SK-N-SH (cell line): Measurements from ENCODE around the gene DUS4L. TPM values are rescaled to one million over a fixed set of nuclear protein-coding genes. Genes with fewer than 3 reads are reported as not detected.

ENCODE experiments used
- CTCF ChIA-PET: fragments of 300-600, 350-600 bp; formaldehyde crosslinking; extraction: SDS; loops from one replicate; lab custom pipeline; 2021; lab: Yijun Ruan, JAX
- POLR2A ChIA-PET: fragments of 350-600 bp; sonication (Branson Sonifier 250); formaldehyde crosslinking; extraction: SDS; loops from one replicate; lab custom pipeline; 2020; ENCODE audit warnings: antibody characterized with exemption, inconsistent platforms; lab: Yijun Ruan, JAX
- DNase-seq: peaks from one replicate; pipeline ENCODE4 v3.0.0; 2012
- H2AFZ ChIP-seq: fragments of 200-600 bp; sonication (generic); 2 replicates; pipeline ENCODE4 v1.8.1; 2016; ENCODE audit warnings: antibody characterized with exemption, mild to moderate bottlenecking, low read depth
- H3F3A ChIP-seq: fragments of 200-600 bp; sonication (generic); replicated peaks from 2 replicates; pipeline ENCODE3; 2016; ENCODE audit warnings: antibody characterized with exemption, mild to moderate bottlenecking; ENCODE audit not compliant: insufficient read depth
- H3K27ac ChIP-seq, 2 experiments: fragments of 200-500 bp in 1 of 2; fragments of 200-600 bp in 1 of 2; sonication (Bioruptor generic) in 1 of 2; sonication (generic), shearing (Covaris generic) in 1 of 2; 2 replicates each; pipeline versions ENCODE4 v1.5.1 to v1.6.1; 2014 to 2016; ENCODE audit warnings: low read depth in 2 of 2, inconsistent platforms in 1 of 2, low read length in 1 of 2, mild to moderate bottlenecking in 1 of 2, mixed read lengths in 1 of 2
- H3K27me3 ChIP-seq: fragments of 200-600 bp; sonication (generic), shearing (Covaris generic); 2 replicates; pipeline ENCODE4 v1.6.1; 2016; ENCODE audit warnings: mixed run types; ENCODE audit not compliant: insufficient read depth
- H3K36me3 ChIP-seq, 2 experiments: fragments of 200-500 bp in 1 of 2; fragments of 200-600 bp in 1 of 2; sonication (Bioruptor generic) in 1 of 2; sonication (generic) in 1 of 2; replicated peaks in 1 of 2; 2 replicates each; pipeline versions ENCODE3 to v1.5.1; 2014 to 2016; ENCODE audit warnings: low read length in 1 of 2, mild to moderate bottlenecking in 1 of 2; ENCODE audit not compliant: insufficient read depth in 2 of 2, control insufficient read depth in 1 of 2
- H3K4me1 ChIP-seq, 2 experiments: fragments of 200-500 bp in 1 of 2; fragments of 200-600 bp in 1 of 2; sonication (Bioruptor generic) in 1 of 2; sonication (generic), shearing (Covaris generic) in 1 of 2; 2 replicates each; pipeline versions ENCODE4 v1.5.1 to v1.6.1; 2014 to 2016; ENCODE audit warnings: low read depth in 1 of 2, low read length in 1 of 2, mixed run types in 1 of 2; ENCODE audit not compliant: insufficient read depth in 2 of 2, control insufficient read depth in 1 of 2
- H3K4me2 ChIP-seq: fragments of 200-600 bp; sonication (generic), shearing (Covaris generic); 2 replicates; pipeline ENCODE4 v1.6.1; 2017; ENCODE audit warnings: mixed run types
- H3K4me3 ChIP-seq, 2 experiments: fragments of 200-500 bp in 1 of 2; fragments of 200-600 bp in 1 of 2; sonication (Bioruptor generic) in 1 of 2; sonication (generic), shearing (Covaris generic) in 1 of 2; 2 replicates each; pipeline versions ENCODE4 v1.5.1 to v1.8.1; 2014 to 2016; ENCODE audit warnings: low read depth in 2 of 2, inconsistent platforms in 1 of 2, low read length in 1 of 2, mild to moderate bottlenecking in 1 of 2, mixed read lengths in 1 of 2, moderate library complexity in 1 of 2
- H3K79me2 ChIP-seq: fragments of 200-600 bp; sonication (generic); 2 replicates; pipeline ENCODE4 v1.8.1; 2017; ENCODE audit warnings: mild to moderate bottlenecking; ENCODE audit not compliant: insufficient read depth
- H3K9ac ChIP-seq: fragments of 200-600 bp; sonication (generic); 2 replicates; pipeline ENCODE4 v1.6.1; 2017; ENCODE audit warnings: mixed run types
- H3K9me2 ChIP-seq: fragments of 200-600 bp; sonication (generic); 2 replicates; pipeline ENCODE4 v1.6.1; 2017; ENCODE audit warnings: mixed run types
- H3K9me3 ChIP-seq: fragments of 200-600 bp; sonication (generic); 2 replicates; pipeline ENCODE4 v1.6.1; 2017; ENCODE audit warnings: mixed run types, mild to moderate bottlenecking, moderate library complexity
- H4K20me1 ChIP-seq: fragments of 200-600 bp; sonication (generic); 2 replicates; pipeline ENCODE4 v1.6.1; 2017; ENCODE audit warnings: mild to moderate bottlenecking, mixed run types; ENCODE audit not compliant: insufficient read depth
- FOXJ3 ChIP-seq: sonication (generic); formaldehyde crosslinking; IDR thresholded peaks from 2 replicates; pipeline ENCODE4 v1.5.1; 2020; ENCODE audit warnings: mild to moderate bottlenecking, missing genetic modification reagents
- JUND ChIP-seq: IDR thresholded peaks from 2 replicates; pipeline ENCODE4 v1.4.0; 2012
- MAX ChIP-seq: IDR thresholded peaks from 2 replicates; pipeline ENCODE4 v1.4.0; 2012; ENCODE audit warnings: low read depth
- NFIC ChIP-seq: IDR thresholded peaks from 2 replicates; pipeline ENCODE4 v1.4.0; 2012; ENCODE audit warnings: borderline replicate concordance
- REST ChIP-seq: IDR thresholded peaks from 2 replicates; pipeline ENCODE4 v1.6.1; 2012; ENCODE audit warnings: mild to moderate bottlenecking, low read depth, low read length, moderate library complexity
- SMC3 ChIP-seq: IDR thresholded peaks from 2 replicates; pipeline ENCODE4 v1.6.1; 2012; ENCODE audit warnings: low read depth, low read length, improper control_type of control experiment
- TCF12 ChIP-seq: IDR thresholded peaks from 2 replicates; pipeline ENCODE4 v1.4.0; 2012
- USF1 ChIP-seq: IDR thresholded peaks from 2 replicates; pipeline ENCODE4 v1.4.0; 2012; ENCODE audit warnings: low read depth, borderline replicate concordance
- YY1 ChIP-seq: IDR thresholded peaks from 2 replicates; pipeline ENCODE4 v1.4.0; 2012; ENCODE audit warnings: low read depth, mild to moderate bottlenecking
- WGBS: methylation state at CpG from one replicate; pipeline ENCODE4 v1.1.6; 2017; ENCODE audit warnings: low lambda C conversion rate; 5-methylcytosine and 5-hydroxymethylcytosine counted together
- polyA plus RNA-seq, 3 experiments: library from polyadenylated mRNA; depleted of rRNA; stranded (reverse); fragments of >200 nt; gene quantifications; 2 replicates each; pipeline ENCODE4 v1.2.3, GENCODE V29; 2012
- TF ChIP-seq, protein P1 (sequence below): IDR thresholded peaks from 2 replicates; pipeline ENCODE4; 2012

The DUS4L gene
- polyA plus RNA-seq, 1 of the 3 experiments (the other 2 are of a cell fraction): 9.7 TPM

DNA sequence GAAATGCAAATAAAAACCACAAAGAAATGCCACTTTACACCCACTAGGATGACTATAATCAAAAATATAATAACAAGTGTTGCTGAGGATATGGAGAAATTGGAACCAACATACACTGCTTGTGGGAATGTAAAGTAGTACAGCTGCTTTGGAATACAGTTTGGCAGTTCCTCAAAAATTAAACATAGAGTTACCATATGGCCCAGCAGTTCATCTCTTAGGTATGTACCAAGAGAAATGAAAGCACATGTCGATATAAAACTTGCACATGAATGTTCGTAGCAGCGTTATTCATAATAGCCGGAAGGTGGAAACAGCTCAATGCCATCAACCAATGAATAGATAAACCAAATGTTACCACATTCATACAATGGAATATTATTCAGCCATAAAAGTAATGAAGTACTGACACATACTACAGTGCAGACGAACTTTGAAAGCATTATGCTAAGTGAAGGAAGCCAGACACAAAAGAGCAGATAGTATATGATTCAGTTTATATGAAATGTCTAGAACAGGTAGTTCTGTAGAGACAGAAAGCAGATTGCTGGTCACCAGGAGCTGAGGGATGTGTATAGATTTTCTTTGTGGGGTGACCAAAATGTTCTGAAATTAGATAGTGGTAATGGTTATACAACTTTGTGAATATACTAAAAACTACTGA, 28.7 kb downstream of the DUS4L start:
- Histone ChIP-seq H3K79me2 (peaks cover 36% of the 10 kb centered on the region), H3K27me3 (no peaks in the 10 kb centered on the region), H2AFZ (no peak overlapping the region), H3K9me2 (no peaks in the 10 kb centered on the region), H3K4me3 (no peak overlapping the region), H3F3A (peaks cover 46% of the 10 kb centered on the region), H3K4me2 (peak overlapping the region; percentile 8; the same call in 1 of the 2 replicates), H3K9me3 (no peaks in the 10 kb centered on the region), H3K4me1 (peaks cover 2 to 25% of the 10 kb centered on the region in 2 experiments; a peak in 3 of 4 replicates), H3K36me3 (peaks cover 30 to 53% of the 10 kb centered on the region in 2 experiments), H3K27ac (peak overlapping the region in 1 of 2 experiments; percentile 97; a peak in 2 of 4 replicates), H3K9ac (no peak overlapping the region), H4K20me1 (no peaks in the 10 kb centered on the region)
- TF ChIP-seq JUND (0 out of 2 replicates have a peak, but pooled peaks have one; percentile 15), SMC3 (no peak), NFIC (peak; percentile 52; the same call in 1 of the 2 replicates), USF1 (no peak), REST (no peak), MAX (peak; percentile 49), TCF12 (peak; percentile 89), YY1 (no peak), FOXJ3 (CRISPR knock-in tag) (no peak)
- TF ChIP-seq, protein P1, sequence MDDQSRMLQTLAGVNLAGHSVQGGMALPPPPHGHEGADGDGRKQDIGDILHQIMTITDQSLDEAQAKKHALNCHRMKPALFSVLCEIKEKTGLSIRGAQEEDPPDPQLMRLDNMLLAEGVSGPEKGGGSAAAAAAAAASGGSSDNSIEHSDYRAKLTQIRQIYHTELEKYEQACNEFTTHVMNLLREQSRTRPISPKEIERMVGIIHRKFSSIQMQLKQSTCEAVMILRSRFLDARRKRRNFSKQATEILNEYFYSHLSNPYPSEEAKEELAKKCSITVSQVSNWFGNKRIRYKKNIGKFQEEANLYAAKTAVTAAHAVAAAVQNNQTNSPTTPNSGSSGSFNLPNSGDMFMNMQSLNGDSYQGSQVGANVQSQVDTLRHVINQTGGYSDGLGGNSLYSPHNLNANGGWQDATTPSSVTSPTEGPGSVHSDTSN: 0 out of 2 replicates have a peak, but pooled peaks have one; percentile 15
- no peak for DNase-seq
- ChIA-PET CTCF (interaction anchor here (0.7 to 1.4 kb wide), 5 partner anchors 11 to 151 kb away, joined by 3 to 4 read pairs (median 3); no protein-coding TSS in a partner anchor), POLR2A (no interaction called here)
- 76% methylated on average over 5 of the region's 5 CpGs for WGBS
